SH-SY5Y (cell line): ENCODE data around the gene ARF3.

Experiments
- GATA2 ChIP-seq: IDR thresholded peaks from 2 replicates; pipeline ENCODE4 v1.6.1; 2011; ENCODE audit warnings: mild to moderate bottlenecking, low read depth, low read length
- GATA3 ChIP-seq: IDR thresholded peaks from 2 replicates; pipeline ENCODE4 v1.6.1; 2011; ENCODE audit warnings: low read depth, mild to moderate bottlenecking, low read length, moderate library complexity

- TF ChIP-seq GATA2 (no peak), GATA3 (no peak)
Measured at GRCh38 chr12:48936379-48936979, 20.8 kb downstream of the ARF3 start.
